ENCODE results near the gene RTL5.

Gene RTL5

GRCh38 chrX:72102760-72103159 lies 29.0 kb downstream of the RTL5 start:
- Histone ChIP-seq H3K4me3 (ENCODE audit: low read depth in 1 of 2, low read length in 2 of 2) (no peak overlapping the region), H3K9me3 (ENCODE audit: insufficient read depth, low read length, severe bottlenecking) (no peaks in the 10 kb centered on the region), H3K36me3 (ENCODE audit: insufficient read depth, low read length) (no peaks in the 10 kb centered on the region), H3K4me2 (ENCODE audit: insufficient read depth, low read length) (no peak overlapping the region), H3K27ac (ENCODE audit: low read length) (no peak overlapping the region), H3K9ac (ENCODE audit: low read depth, low read length) (no peak overlapping the region), H3K27me3 (ENCODE audit: insufficient read depth, low read length, poor library complexity) (peaks cover 5% of the 10 kb centered on the region), H3K4me1 (ENCODE audit: insufficient read depth, low read length) (no peaks in the 10 kb centered on the region), H2AFZ (ENCODE audit: low read depth, low read length) (no peak overlapping the region), H4K20me1 (ENCODE audit: insufficient read depth, low read length) (no peaks in the 10 kb centered on the region), H3K79me2 (ENCODE audit: insufficient read depth, low read length) (no peaks in the 10 kb centered on the region)
- ATAC-seq (ENCODE audit: insufficient read depth, low read depth) = no peak
- TF ChIP-seq EZH2 (IDR thresholded peaks at IDR 0.05; ENCODE audit: borderline replicate concordance, low read depth, low read length, severe bottlenecking) = no peak
- TF ChIP-seq CTCF (IDR thresholded peaks at IDR 0.05; ENCODE audit: borderline replicate concordance, extremely low read depth, low read length, poor library complexity, severe bottlenecking) = no peak
- DNase-seq = no peak

GRCh38 chrX:72102126-72102525 lies 29.6 kb downstream of the RTL5 start:
- TF ChIP-seq CTCF (IDR thresholded peaks at IDR 0.05; ENCODE audit: borderline replicate concordance, extremely low read depth, low read length, poor library complexity, severe bottlenecking) = no peak
- TF ChIP-seq EZH2 (IDR thresholded peaks at IDR 0.05; ENCODE audit: borderline replicate concordance, low read depth, low read length, severe bottlenecking) = no peak
- H2AFZ ChIP-seq (ENCODE audit: low read depth, low read length) = no peak overlapping the region
- H3K9me3 ChIP-seq (ENCODE audit: insufficient read depth, low read length, severe bottlenecking) = no peaks in the 10 kb centered on the region
- no peak overlapping the region for H3K4me2 ChIP-seq (ENCODE audit: insufficient read depth, low read length)
- ATAC-seq (ENCODE audit: insufficient read depth, low read depth) (no peak), DNase-seq (no peak)
- H3K4me3 ChIP-seq (ENCODE audit: low read depth in 1 of 2, low read length in 2 of 2) = no peak overlapping the region
- H3K9ac ChIP-seq (ENCODE audit: low read depth, low read length) = no peak overlapping the region
- no peaks in the 10 kb centered on the region for H3K79me2 ChIP-seq (ENCODE audit: insufficient read depth, low read length)
- peaks cover 5% of the 10 kb centered on the region for H3K27me3 ChIP-seq (ENCODE audit: insufficient read depth, low read length, poor library complexity)
- H4K20me1 ChIP-seq (ENCODE audit: insufficient read depth, low read length) = no peaks in the 10 kb centered on the region
- H3K36me3 ChIP-seq (ENCODE audit: insufficient read depth, low read length) = no peaks in the 10 kb centered on the region
- no peak overlapping the region for H3K27ac ChIP-seq (ENCODE audit: low read length)
- no peaks in the 10 kb centered on the region for H3K4me1 ChIP-seq (ENCODE audit: insufficient read depth, low read length)

- H3K4me2 ChIP-seq (ENCODE audit: insufficient read depth, low read length) = no peak overlapping the region
- H3K9me3 ChIP-seq (ENCODE audit: insufficient read depth, low read length, severe bottlenecking) = no peaks in the 10 kb centered on the region
- no peaks in the 10 kb centered on the region for H3K4me1 ChIP-seq (ENCODE audit: insufficient read depth, low read length)
- no peaks in the 10 kb centered on the region for H4K20me1 ChIP-seq (ENCODE audit: insufficient read depth, low read length)
- H3K36me3 ChIP-seq (ENCODE audit: insufficient read depth, low read length) = no peaks in the 10 kb centered on the region
- no peaks in the 10 kb centered on the region for H3K79me2 ChIP-seq (ENCODE audit: insufficient read depth, low read length)
- H3K4me3 ChIP-seq (ENCODE audit: low read depth in 1 of 2, low read length in 2 of 2) = no peak overlapping the region
- H3K9ac ChIP-seq (ENCODE audit: low read depth, low read length) = no peak overlapping the region
- ATAC-seq (ENCODE audit: insufficient read depth, low read depth) = no peak
- DNase-seq = no peak
- no peak overlapping the region for H3K27ac ChIP-seq (ENCODE audit: low read length)
- no peak for TF ChIP-seq CTCF (IDR thresholded peaks at IDR 0.05; ENCODE audit: borderline replicate concordance, extremely low read depth, low read length, poor library complexity, severe bottlenecking)
- TF ChIP-seq EZH2 (IDR thresholded peaks at IDR 0.05; ENCODE audit: borderline replicate concordance, low read depth, low read length, severe bottlenecking) = no peak
- no peak overlapping the region for H2AFZ ChIP-seq (ENCODE audit: low read depth, low read length)
- peaks cover 5% of the 10 kb centered on the region for H3K27me3 ChIP-seq (ENCODE audit: insufficient read depth, low read length, poor library complexity)
Measured at GRCh38 chrX:72101597-72102037, 30.1 kb downstream of the RTL5 start.

Measured in DND-41 (cell line).